GM12864 (cell line): ENCODE measurements around the gene HDAC3.

Experiments used
- DNase-seq: peaks from one replicate; pipeline ENCODE4 v3.0.0-alpha.2; 2011; ENCODE audit warnings: low read depth
- H3K4me3 ChIP-seq: 2 replicates; pipeline ENCODE4 v1.5.1; 2011; ENCODE audit warnings: mild to moderate bottlenecking, low read depth, low read length, control low read depth
- TF ChIP-seq, protein P1 (sequence below): IDR thresholded peaks from 2 replicates; pipeline ENCODE4 v1.5.1; 2011; ENCODE audit warnings: low read depth, mild to moderate bottlenecking, moderate library complexity, low read length, control low read depth, inconsistent platforms; ENCODE audit errors: missing control alignments

HDAC3 gene

DNA sequence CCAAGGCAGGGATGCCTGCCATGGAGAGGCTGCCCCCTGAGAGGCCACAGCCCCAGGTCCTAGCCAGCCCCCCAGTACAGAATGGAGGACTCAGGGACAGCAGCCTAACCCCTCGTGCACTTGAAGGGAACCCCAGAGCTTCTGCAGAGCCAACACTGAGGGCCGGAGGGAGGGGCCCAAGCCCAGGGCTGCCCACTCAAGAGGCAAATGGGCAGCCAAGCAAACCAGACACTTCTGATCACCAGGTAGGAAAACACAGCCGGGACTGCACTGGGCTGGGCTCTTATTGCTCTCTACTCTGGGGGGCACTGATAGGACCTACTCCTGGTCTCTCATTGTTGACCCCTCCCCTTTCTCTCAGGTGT, 3.4 kb upstream of the HDAC3 start:
- DNase-seq: no peak
- TF ChIP-seq, protein P1, sequence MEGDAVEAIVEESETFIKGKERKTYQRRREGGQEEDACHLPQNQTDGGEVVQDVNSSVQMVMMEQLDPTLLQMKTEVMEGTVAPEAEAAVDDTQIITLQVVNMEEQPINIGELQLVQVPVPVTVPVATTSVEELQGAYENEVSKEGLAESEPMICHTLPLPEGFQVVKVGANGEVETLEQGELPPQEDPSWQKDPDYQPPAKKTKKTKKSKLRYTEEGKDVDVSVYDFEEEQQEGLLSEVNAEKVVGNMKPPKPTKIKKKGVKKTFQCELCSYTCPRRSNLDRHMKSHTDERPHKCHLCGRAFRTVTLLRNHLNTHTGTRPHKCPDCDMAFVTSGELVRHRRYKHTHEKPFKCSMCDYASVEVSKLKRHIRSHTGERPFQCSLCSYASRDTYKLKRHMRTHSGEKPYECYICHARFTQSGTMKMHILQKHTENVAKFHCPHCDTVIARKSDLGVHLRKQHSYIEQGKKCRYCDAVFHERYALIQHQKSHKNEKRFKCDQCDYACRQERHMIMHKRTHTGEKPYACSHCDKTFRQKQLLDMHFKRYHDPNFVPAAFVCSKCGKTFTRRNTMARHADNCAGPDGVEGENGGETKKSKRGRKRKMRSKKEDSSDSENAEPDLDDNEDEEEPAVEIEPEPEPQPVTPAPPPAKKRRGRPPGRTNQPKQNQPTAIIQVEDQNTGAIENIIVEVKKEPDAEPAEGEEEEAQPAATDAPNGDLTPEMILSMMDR: no peak
- no peak overlapping the region for H3K4me3 ChIP-seq

DNA sequence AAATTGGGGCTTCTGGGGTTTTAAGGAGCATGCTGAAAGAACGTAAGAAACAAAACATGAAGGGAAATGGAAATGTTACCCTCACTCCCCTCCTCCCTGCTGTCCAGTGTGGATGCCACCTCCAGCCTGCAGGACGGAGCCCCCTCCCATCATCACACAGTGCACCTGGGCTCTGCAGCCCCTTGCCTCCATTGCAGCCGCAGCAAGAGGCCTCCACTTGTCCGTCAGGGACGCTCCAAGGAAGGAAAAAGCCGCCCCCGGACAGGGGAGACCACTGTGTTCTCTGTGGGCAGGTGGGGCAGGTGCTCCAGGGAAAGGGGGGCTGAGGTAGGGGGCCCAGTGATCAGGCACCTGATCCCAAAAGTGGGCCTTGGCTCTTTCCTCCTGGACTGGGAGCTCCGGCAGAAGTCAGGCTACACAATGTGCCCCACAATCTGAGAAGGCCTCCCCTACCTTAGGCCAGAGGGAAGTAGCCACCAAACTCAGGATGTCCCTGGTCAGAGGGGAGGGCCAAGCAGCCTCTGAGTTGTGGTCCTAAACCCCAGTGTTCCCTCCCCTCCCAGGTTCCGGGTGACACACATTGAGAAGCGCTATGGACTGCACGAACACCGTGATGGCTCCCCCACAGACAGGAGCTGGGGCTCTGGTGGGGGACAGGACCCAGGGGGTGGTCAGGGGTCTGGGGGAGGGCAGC, 2.9 kb upstream of the HDAC3 start:
- TF ChIP-seq, protein P1: no peak
- H3K4me3 ChIP-seq: no peak overlapping the region
- no peak for DNase-seq

DNA sequence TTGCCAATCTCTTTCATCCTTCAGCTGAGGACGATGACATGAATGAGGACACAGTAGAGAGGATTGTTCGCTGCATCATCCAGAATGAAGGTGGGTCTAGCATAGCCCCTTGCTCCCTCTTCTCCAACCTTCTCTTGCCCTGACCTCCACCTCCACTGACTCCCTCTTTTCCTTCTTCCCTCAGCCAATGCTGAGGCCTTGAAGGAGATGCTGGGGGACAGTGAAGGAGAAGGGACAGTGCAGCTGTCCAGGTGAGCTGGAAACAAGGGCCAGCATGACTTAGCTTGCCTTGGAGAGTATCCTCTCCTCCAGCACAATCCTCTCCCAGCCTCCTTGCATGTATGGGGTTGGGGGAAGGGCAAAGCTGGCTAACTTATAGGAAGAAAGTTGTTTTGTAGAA, 2.1 kb upstream of the HDAC3 start:
- TF ChIP-seq, protein P1: no peak
- H3K4me3 ChIP-seq: peak overlapping the region; percentile 85
- DNase-seq: no peak

DNA sequence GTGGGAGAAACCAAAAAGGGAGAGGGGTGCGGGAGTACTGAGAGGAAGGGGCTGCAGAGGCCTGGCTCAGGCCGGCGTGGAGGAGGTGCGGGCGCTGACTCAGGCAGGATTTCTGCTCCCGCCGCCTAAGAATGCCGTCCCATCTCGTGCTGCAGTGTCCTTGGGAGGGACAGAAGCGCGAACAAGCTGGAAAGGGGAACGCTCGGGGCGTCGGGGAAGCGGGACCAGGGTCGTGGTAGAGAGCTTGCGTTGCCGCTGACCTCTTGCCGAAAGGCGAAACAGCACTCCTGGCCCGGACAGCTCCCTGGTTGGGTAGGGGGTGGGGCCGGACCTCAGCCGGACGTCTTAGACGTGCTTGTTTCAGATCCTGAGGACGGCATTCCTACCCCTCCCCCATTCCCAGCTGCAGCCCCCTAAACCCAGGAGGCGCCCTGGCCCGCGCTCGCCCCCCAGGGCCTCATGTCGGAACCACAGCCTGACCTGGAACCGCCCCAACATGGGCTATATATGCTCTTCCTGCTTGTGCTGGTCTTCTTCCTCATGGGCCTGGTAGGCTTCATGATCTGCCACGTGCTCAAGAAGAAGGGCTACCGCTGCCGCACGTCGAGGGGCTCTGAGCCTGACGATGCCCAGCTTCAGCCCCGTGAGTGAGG, 1.2 kb upstream of the HDAC3 start:
- peak overlapping the region; percentile 85 for H3K4me3 ChIP-seq
- DNase-seq: no peak
- TF ChIP-seq, protein P1: peak; percentile 73

DNA sequence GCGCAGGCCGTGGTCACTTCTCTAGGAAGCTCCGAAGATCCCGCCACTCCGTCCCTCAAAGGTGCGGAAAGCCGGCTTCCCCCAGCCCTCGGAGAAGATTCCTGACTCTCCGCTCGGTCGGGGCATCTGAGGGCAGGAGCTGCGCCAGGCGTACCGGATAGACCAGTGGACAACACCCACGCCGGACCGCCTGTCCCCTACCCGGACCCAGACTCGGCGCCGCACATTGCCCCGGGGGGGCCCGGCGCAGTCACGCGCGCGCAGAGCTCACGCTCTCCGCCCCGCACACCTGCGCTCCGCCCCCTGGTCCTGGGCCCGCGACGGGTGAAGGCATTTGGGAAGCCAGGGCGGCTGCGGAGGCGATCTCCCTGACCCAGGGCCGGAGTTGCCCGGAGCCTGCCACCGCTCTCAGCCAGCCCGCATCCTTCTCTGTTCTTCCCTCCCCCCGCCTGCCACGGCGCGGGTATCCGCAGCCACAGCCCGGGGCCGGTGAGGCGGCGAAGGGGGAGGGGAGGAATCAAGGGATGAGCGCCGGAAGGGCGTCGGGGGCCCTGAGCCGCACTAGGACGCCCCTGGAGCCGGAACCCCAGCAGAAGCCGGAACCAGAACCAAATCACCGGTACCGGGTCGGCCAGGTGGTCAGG, 596 bp upstream of the HDAC3 start:
- no peak for DNase-seq
- H3K4me3 ChIP-seq: peak overlapping the region; percentile 85
- TF ChIP-seq, protein P1: no peak

DNA sequence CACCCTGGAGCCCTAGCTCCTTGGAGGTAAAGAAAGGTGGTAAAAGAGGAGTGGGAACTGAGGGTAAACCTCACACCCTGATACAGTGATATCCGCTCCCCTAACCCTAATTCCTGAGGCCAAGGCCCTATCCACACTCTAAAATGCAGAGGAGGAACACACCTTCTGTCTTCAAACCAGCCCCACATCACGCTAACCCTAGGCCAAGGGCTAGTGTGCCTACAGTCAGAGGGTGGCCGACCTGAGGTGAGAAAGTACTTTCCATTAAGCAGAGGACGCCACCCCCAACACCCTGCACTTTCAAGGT, 590 bp downstream of the HDAC3 start:
- DNase-seq: no peak
- TF ChIP-seq, protein P1: no peak
- peak overlapping the region; percentile 85 for H3K4me3 ChIP-seq

DNA sequence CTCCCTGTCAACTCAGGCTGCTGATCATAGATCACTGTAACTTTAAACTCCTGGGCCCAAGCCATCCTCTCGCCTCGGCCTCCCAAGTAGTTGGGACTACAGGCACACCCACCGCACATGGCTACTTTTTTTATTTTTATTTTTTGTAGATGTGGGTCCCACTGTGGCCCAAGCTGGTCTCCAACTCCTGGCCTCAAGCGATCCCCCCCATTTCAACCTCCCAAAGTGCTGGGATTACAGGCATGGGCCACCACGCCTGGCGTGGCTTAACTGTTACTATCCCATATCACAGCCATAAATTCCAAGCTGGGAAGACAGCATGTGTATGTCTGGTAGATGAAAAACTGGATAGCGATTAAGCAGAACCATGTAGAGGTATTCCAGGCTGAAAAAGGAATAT, 1.0 kb downstream of the HDAC3 start:
- TF ChIP-seq, protein P1: no peak
- no peak for DNase-seq
- peak overlapping the region; percentile 85 for H3K4me3 ChIP-seq
